Liver (tissue), 9 donors: Measurements from ENCODE around the gene RAB43. TPM values are rescaled to one million over a fixed set of nuclear protein-coding genes. Genes with fewer than 3 reads are reported as not detected.
"Not testable (repeated sequence)": the region's sequence is repeated elsewhere in the genome, so short reads cannot be mapped to it uniquely, and the experiment has no call there.

Source experiments
- DNase-seq: peaks from one replicate; pipeline ENCODE4 v3.0.0-alpha.2; 2017; ENCODE audit warnings: low spot score
- H3K27ac ChIP-seq, 2 donors: one replicate each; pipeline ENCODE4 v1.7.0; 2013; ENCODE audit warnings: inconsistent platforms in 2 of 2, low read length in 2 of 2, control low read depth in 1 of 2, low read depth in 1 of 2, mild to moderate bottlenecking in 1 of 2
- H3K27me3 ChIP-seq, 4 donors: one replicate each; pipeline versions ENCODE4 v1.6.1 to v1.7.0; 2013; ENCODE audit warnings: low read length in 3 of 4, inconsistent platforms in 1 of 4, mild to moderate bottlenecking in 1 of 4, moderate library complexity in 1 of 4; ENCODE audit not compliant: control insufficient read depth in 4 of 4, insufficient read depth in 4 of 4
- H3K36me3 ChIP-seq, 4 donors: one replicate each; pipeline versions ENCODE4 v1.6.1 to v1.7.0; 2013; ENCODE audit warnings: low read length in 3 of 4, mild to moderate bottlenecking in 3 of 4, low read depth in 1 of 4, moderate library complexity in 1 of 4; ENCODE audit not compliant: control insufficient read depth in 4 of 4, insufficient read depth in 3 of 4
- H3K4me1 ChIP-seq, 4 donors: one replicate each; pipeline versions ENCODE4 v1.6.1 to v1.7.0; 2013; ENCODE audit warnings: low read length in 3 of 4, mild to moderate bottlenecking in 3 of 4, moderate library complexity in 1 of 4; ENCODE audit not compliant: control insufficient read depth in 4 of 4, insufficient read depth in 4 of 4
- H3K4me3 ChIP-seq, 3 donors: one replicate each; pipeline versions ENCODE4 v1.6.1 to v1.7.0; 2013; ENCODE audit warnings: low read length in 3 of 3, control low read depth in 1 of 3, low read depth in 1 of 3, mild to moderate bottlenecking in 1 of 3
- H3K9ac ChIP-seq, 2 donors: one replicate each; pipeline ENCODE4 v1.7.0; 2013; ENCODE audit warnings: low read length in 2 of 2, mild to moderate bottlenecking in 2 of 2, moderate library complexity in 2 of 2, control low read depth in 1 of 2, low read depth in 1 of 2
- H3K9me3 ChIP-seq, 4 donors: one replicate each; pipeline versions ENCODE4 v1.6.1 to v1.7.0; 2013; ENCODE audit warnings: low read length in 3 of 4; ENCODE audit not compliant: control insufficient read depth in 4 of 4
- ATF3 ChIP-seq: IDR thresholded peaks from 2 replicates; pipeline ENCODE4 v1.6.1; 2016; ENCODE audit warnings: antibody characterized with exemption
- EGR1 ChIP-seq, 2 donors: IDR thresholded peaks; 2 replicates each; pipeline ENCODE4 v1.6.1; 2016 to 2018; ENCODE audit warnings: antibody characterized with exemption in 2 of 2, low read depth in 2 of 2
- JUND ChIP-seq, 2 donors: IDR thresholded peaks; 2 replicates each; pipeline ENCODE4 v1.6.1; 2016; ENCODE audit warnings: antibody characterized with exemption in 2 of 2
- RAD21 ChIP-seq, 2 donors: IDR thresholded peaks; 2 replicates each; pipeline ENCODE4 v1.6.1; 2016; ENCODE audit warnings: antibody characterized with exemption in 2 of 2, mild to moderate bottlenecking in 2 of 2
- YY1 ChIP-seq: IDR thresholded peaks from 2 replicates; pipeline ENCODE4 v1.6.1; 2016; ENCODE audit warnings: antibody characterized with exemption, mild to moderate bottlenecking
- ZBTB33 ChIP-seq: IDR thresholded peaks from 2 replicates; pipeline ENCODE4 v1.6.1; 2016; ENCODE audit warnings: antibody characterized with exemption
- WGBS: extraction: QIAGEN DNeasy Blood & Tissue Kit; methylation state at CpG from one replicate; pipeline ENCODE4 v1.1.7; 2013; 5-methylcytosine and 5-hydroxymethylcytosine counted together
- polyA plus RNA-seq, 2 donors: library from polyadenylated mRNA; stranded (reverse) in 1 of 2; unstranded in 1 of 2; fragments of 200-250 nt in 1 of 2; fragments of >200 nt in 1 of 2; fragmentation: Nextera tagmentation in 1 of 2; extraction: Ambion mirVana in 1 of 2; gene quantifications; one replicate each; pipeline versions ENCODE4 v1.2.1 to v1.2.3, GENCODE V29; 2013 to 2015
- total RNA-seq, 2 donors: library from RNA; depleted of rRNA; stranded (reverse); fragments of >200 nt; gene quantifications; one replicate each; pipeline ENCODE4 v1.2.3, GENCODE V29; 2014
- donor health status: healthy.
- donor health status: healthy.
- donor health status: healthy.
- donor health status: healthy.
- donor health status: healthy.

RAB43 gene
- total and polyA plus RNA-seq, 4 donors = 13.4 to 58.1 (median 26.5) TPM

GRCh38 chr3:129095285-129095684 lies 26.3 kb downstream of the RAB43 start:
- H3K27me3 ChIP-seq = no peaks in the 10 kb centered on the region
- peaks cover 13 to 39% (median 24%) of the 10 kb centered on the region in 4 donors for H3K36me3 ChIP-seq
- H3K27ac ChIP-seq = no peak overlapping the region
- 98% methylated on average over 10 of the region's 10 CpGs for WGBS
- no peak for DNase-seq
- H3K9me3 ChIP-seq = no peaks in the 10 kb centered on the region
- H3K9ac ChIP-seq = no peak overlapping the region
- TF ChIP-seq EGR1 (IDR thresholded peaks at IDR 0.05; ENCODE audit: low read depth in 2 of 2) = no peak
- peaks cover 0 to 7% (median under 1%) of the 10 kb centered on the region in 4 donors for H3K4me1 ChIP-seq
- H3K4me3 ChIP-seq = no peak overlapping the region

GRCh38 chr3:129088312-129088711 lies 33.3 kb downstream of the RAB43 start:
- H3K36me3 ChIP-seq = peaks cover 2 to 13% (median 8%) of the 10 kb centered on the region in 4 donors
- no CpG with 5 or more reads among the region's 6 CpGs for WGBS

GRCh38 chr3:129087904-129088303 lies 33.7 kb downstream of the RAB43 start:
- 16% methylated on average over 7 of the region's 9 CpGs for WGBS
- H3K9ac ChIP-seq, DNase-seq, H3K4me3 ChIP-seq, H3K27ac ChIP-seq, H3K9me3 ChIP-seq, H3K27me3 ChIP-seq, H3K4me1 ChIP-seq: not testable (repeated sequence)
- H3K36me3 ChIP-seq = peaks cover 2 to 13% (median 7%) of the 10 kb centered on the region in 4 donors
- TF ChIP-seq RAD21 (IDR thresholded peaks at IDR 0.05) = peak in 1 of 2 donors; percentile 31

More at GRCh38 chr3:129088312-129088711, 33.3 kb downstream of the RAB43 start:
- not testable (repeated sequence) for H3K27me3 ChIP-seq, H3K4me3 ChIP-seq, H3K9ac ChIP-seq, H3K9me3 ChIP-seq, H3K4me1 ChIP-seq, DNase-seq, H3K27ac ChIP-seq

GRCh38 chr3:129087138-129087702 lies 34.4 kb downstream of the RAB43 start:
- Histone ChIP-seq H3K4me1 (peaks cover 0 to 9% (median 0%) of the 10 kb centered on the region in 4 donors), H3K9me3 (no peaks in the 10 kb centered on the region), H3K27me3 (no peaks in the 10 kb centered on the region), H3K27ac (peak overlapping the region; percentile 43 to 63), H3K9ac (no peak overlapping the region), H3K36me3 (peaks cover under 1 to 10% (median 6%) of the 10 kb centered on the region in 4 donors), H3K4me3 (no peak overlapping the region)
- WGBS = 79% methylated on average over 8 of the region's 8 CpGs
- no peak for TF ChIP-seq JUND (IDR thresholded peaks at IDR 0.05)
- no peak for TF ChIP-seq ATF3
- no peak for TF ChIP-seq ZBTB33
- no peak for TF ChIP-seq EGR1 (IDR thresholded peaks at IDR 0.05; ENCODE audit: low read depth in 2 of 2)
- no peak for TF ChIP-seq YY1
- DNase-seq = no peak
